GM18502 (cell line): Measurements from ENCODE around the gene EFNB1.

Experiments used
- ATAC-seq: cut with Tn5 transposase; IDR thresholded peaks from one replicate; pipeline ENCODE4 v1.9.1; 2021; ENCODE audit warnings: mild to moderate bottlenecking; ENCODE audit not compliant: unreplicated experiment, poor library complexity

Gene EFNB1

DNA sequence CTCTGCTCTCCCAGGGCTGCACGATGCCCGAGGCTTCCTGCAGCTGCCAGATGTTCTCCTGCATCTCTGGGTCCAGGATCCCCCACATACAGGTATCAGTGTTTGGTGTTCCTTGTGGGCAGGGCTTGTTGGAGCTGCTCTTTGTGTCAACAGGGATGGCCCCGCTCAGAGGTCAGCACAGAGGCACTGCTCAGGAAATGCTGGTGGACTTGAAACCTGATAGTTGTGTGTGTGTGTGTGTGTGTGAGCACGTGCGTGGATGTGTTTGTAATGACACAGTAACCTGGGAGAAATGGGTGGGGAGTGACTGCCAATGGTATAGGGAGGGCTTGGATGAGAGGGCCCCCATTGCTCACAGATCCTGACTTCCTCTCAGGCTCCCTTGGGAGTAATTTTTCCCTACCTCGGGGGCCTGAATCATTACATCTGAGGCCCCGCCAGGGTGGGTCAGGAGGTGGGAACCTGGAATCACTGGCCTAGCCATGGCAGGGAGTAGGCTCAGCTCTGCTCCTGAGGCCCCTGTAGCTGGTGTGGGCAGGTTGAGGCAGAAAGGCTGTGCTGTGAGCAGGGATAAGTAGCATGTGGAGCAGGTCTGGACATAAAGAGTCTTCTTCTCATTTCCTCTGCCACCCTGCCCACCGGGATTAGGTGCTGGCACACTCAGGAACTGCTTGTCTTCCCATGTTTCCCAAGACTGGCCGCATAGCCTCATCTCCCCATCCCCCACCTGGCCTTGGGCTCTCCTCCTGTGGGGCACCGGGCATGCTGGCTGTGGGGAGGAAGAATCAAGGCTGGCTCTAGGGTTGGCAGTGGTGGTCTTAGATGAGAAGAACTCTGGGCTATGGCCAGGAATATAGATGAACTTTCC lies 2.5 kb upstream of the EFNB1 start:
- no peak for ATAC-seq

DNA sequence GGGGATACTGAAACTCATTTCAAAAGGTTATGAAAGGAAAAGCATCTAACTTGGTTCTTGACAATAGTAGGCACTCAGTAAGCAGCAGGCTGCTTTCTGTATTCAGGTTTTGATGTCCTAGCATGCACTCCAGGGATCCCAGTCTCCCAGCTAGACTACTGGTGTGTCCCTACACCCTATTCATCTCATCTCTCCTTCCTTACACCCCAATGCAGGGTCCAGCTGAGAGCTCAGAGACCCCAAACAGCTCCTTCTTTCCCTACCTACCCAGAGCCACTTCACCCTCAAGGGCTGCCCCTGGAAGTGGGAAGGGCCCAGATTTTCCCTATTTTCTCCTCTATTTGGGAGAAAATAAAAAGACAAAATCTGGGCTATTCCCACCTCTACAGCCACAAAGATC lies 1.6 kb upstream of the EFNB1 start:
- no peak for ATAC-seq

DNA sequence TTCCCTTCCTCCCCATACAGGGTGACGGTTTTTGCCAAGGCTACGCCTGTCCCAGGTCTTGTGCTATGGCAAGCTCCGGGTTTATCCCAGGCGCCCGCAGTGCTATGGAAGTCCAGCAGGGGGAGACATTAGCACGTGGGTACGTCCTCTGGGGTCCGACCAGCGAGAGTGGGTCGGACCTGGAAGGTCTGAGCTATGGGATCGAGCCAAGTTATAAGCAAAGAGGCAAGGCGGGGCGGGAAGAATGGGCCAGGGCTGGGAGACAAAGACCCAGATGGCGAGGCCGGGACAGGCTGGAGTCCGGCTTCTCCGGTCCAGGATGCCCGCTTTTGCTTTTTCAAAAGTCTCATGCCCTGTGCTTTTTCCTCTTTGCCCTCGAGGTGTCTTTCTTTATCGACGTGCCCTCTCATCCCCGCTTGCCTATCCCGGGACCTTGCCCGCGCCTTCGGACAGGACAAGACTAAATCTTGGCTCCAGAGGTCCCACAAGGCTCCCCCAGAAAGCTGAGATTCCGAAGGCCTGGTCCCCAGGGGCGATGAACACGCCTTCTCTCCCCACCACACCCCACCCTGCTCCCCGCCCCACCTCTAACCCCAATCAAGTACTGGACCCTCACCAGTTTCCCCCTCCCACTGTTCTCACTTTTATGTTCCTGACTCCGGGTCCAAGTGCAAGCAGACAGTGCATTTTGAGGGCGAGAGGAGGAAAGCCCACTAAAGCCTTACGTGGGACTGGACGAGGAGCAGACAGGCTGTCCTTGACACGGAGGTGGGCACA lies 785 bp upstream of the EFNB1 start:
- ATAC-seq, result peak; percentile 34

DNA sequence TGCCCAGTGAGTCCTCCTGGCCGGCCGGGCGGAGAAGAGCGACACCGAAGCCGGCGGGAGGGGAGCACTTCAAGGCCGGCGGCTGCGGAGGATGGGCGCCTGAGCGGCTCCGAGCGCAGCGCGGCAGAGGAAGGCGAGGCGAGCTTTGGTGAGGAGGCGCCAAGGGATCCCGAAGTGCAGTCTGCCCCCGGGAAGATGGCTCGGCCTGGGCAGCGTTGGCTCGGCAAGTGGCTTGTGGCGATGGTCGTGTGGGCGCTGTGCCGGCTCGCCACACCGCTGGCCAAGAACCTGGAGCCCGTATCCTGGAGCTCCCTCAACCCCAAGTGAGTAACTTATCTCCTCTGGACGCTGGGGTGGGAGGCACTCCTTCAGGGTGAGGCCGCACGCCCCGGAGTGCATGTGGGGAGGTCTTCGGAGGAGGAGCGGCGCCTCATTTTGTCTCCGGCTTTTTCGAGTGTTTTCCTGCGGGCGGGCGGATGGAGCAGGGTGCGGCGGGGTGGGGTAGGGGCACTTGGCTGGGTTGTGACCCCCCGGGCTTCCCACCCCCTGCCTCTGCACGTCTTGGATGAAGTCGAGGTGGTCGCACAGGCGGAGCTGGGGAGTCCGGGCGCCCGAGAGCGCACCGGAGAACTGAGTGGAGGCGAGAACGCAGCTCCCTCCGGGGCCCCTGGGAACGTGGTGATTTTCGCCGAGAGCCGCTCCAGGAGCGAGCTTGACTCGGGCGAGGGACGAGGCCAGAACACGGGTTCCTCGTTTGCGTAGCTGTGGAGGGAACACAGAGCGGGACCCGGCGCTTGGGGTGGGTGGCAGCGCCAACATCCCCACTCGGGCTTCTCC lies 979 bp downstream of the EFNB1 start:
- ATAC-seq, result no peak

DNA sequence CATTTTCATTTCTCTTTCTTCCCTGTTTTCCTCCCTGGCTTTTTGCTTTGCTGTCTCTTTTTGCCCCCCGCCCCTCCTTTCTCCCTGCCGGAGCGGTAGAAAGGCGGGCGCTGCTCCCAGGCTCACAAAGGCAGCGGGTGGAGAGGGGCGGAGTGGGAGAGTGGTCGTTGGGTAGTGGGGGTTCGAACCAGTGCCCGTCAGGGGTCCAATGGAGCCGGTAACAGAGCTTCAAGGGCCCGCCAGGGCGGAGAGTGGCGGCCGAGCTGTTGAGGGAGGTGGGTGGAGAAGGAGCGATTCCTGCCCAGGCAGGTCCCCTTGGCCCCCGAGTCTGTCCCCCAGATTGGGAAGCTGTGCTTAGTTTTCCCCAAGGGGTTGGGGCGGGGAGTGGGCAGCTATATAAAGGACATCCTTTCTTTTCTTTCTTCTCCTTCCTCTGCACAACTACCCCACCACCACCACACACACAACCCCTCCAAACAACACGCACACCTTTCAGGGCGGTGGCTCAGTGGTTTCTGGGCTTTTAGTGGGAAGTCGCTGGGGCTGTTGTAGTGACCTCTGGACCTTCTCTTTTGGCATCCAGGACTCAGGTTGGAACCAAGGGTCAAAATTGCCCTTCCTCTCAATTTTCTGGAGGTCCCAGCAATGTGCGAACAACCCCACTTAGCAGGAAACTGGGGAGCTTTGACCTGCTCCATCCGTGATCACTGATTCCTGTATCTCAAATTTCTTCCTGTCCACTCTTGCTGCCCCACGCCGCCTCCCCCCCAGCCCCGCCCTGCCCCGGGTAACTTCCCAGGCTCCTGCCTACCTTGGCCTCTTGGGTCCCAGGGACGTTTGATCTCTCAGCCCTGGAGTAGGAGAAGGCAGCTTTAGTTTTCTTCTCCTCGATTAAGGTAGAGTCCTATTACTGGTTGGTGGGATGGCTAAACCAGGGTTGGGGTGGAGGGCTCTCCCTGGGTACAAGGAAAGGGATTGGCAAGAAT lies 1.9 kb downstream of the EFNB1 start:
- no peak for ATAC-seq

DNA sequence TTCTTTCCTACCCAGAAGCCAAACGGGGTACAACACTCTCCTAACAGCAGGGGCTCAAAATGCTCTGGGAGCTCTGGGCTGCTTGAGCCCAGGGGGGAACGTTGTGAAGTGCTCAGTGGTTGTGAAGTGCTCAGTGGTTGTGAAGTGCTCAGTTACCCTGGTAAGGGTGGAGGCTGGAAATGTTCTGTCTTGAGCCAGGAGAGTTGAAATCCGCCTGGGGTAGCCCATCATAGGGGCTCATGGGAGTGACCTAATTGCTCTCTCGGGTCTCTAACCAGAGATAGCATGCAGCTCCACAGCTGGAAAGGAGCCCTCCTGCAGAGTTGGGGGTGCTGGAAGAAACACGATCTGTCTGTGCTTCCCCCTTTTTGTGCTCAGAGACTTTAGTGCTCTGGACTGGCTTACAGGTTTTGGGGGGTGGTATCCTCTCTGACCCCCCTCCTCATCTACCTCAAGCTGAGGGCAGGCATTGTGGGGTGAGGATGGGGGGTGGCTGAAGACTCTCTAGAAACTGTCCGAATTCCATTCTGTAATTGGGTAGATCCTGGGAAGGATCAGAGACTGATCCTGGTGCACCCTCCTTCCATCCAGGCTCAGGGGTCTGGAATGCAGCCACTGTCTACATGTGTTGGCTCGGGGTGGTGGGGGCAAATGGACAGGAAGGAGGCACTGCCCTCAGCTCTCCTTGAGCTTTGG lies 2.7 kb downstream of the EFNB1 start:
- ATAC-seq, result no peak

GRCh38 chrX:68832101-68832416 lies 3.2 kb downstream of the EFNB1 start:
- ATAC-seq, result peak; percentile 57

- no peak for ATAC-seq
Measured at GRCh38 chrX:68832516-68833447, 4.0 kb downstream of the EFNB1 start.

DNA sequence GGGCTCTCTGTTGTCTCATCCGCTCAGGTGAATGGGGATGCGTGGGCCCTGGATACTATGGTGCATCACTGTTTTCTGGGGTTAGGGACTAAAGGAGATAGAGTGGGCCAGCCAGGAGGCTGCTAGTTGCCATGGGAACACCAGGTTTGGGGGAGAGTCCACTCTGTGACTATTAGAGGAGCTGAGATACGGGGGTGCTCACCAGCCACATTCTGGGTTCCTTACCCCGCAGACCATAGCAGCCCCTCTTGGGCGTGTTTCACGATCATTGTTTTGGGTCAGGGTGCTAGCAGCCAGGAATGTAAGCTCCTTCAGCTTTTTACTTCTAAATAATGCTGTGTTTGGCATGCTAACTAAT lies 4.6 kb downstream of the EFNB1 start:
- no peak for ATAC-seq

DNA sequence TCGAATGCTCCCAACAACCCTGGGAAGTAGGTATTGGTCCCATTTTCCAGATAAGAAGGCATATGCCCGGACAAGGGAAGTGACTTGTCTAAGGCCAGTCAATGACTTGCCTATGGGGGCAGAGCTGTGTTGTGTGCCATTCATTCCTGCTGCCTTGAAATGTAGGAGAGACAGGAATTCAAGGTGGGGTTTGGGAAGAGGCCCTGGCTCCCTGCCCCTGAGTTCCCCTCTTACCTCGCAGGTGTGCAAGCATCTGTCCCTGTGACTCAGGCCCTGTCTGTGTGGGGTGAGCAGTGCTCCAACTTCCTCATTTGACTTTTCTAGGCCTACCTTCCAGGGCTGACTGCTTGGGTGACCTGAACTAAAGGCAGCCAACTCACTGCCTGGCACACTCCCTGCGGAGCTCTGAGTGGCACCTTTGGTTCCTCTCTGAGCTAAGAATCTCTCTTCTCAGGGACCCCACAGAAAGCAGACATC lies 5.1 kb downstream of the EFNB1 start:
- no peak for ATAC-seq

DNA sequence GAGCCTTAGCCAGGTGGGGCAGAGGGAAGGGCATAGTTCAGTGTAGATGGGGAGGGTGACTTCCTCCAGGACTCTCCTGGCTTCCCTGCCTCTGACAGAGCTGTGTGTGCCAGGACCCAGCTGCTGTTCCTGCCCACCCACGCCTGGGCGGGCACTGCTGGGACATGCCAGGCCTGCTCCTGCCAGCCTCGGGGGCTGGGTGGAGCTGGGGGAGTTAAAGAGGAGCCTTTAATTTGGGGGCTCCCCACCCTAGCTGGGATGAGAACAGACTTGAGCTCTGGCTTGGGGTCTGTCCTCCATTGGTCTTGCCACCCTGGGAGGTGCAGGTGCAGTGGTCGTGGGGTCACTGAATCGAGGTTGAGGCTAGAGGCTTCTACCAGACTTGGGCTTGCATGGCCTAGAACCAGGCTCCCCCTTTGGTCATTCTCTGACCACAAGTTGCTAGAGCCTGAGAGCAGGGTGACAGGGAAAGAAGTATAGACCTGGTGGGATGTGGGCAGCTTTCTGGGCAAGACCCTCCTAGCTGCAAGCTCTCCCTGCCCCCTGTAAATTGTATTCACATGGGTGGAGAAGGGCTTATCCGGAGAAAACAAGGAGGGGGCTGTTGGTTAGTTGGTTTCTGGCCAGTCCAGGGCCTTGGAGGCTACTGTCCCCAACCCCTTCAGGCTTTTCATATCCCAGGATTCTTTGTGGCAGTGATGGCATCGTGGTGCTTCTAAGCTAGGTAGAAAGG lies 5.7 kb downstream of the EFNB1 start:
- no peak for ATAC-seq

DNA sequence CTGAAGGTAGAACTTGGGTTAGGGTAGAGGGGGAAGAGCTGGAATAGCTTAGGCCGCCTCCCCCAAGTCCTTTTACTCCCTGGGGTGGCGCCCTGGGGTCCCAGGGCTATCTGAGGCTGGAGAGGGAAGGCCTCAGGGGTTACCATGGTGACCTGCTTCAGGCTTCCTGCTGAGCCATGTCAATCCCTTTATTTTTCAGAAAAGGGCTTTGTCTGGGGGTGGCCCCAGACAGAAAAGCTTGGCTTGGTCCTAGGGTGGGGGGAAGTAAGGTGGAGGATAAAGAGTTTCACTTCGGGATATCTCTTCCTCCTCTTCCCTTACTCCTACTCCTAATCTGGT lies 6.3 kb downstream of the EFNB1 start:
- ATAC-seq, result no peak

DNA sequence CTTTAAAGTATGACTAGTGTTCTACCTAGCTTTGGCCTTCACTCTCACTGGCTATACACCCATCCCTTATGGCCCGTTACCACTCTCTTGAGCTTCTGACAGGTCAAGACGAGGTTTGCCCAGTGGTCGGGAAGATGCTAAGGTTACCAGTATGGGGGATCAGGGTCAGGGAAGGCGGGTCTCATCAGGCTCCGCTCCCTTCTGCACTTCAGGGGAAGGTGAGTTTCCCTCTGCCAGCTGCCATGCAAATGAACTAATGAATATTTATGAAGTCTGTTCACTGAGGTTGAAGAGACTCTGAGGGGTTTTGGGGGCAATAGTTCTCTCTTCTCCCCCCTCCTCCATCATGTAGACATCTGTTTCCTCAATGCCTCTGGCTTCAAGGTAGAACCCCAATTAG lies 6.6 kb downstream of the EFNB1 start:
- no peak for ATAC-seq

DNA sequence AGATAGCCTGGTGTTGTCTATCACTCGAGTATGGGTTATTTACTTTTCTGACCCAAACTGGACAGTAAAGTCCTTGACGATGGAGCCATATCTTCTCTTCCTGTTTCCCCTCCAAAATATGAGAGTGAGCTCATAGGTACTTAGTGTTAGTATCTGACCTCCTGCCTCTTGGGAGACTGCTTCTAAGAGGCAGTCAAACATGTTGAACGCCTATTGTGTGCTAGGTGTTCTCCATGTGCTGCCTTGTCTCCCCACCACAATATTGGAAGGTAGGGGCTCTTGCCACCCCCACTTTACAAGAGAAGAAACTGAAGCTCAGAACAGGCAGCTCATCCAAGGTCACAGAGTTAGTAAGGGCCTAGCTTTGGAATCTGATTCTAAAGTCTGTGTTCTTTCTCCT lies 8.3 kb downstream of the EFNB1 start:
- ATAC-seq, result no peak

- ATAC-seq, result no peak
Measured at GRCh38 chrX:68838571-68838910, 9.7 kb downstream of the EFNB1 start.

DNA sequence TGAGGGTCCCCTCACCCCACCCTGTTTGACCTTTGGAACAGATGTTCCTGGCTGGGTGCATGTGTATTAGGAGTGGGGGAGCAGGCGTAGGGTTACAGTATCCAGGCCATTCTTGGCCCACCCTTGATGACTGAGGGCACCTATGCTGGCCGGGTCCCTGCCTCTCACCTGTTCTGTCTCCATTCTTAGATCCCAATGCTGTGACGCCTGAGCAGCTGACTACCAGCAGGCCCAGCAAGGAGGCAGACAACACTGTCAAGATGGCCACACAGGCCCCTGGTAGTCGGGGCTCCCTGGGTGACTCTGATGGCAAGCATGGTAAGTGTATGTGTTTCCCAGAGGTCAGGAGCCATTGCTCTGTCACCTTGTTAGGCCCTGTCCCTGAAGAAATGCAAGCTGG lies 10.9 kb downstream of the EFNB1 start:
- ATAC-seq, result no peak

GRCh38 chrX:68840256-68840655 lies 11.4 kb downstream of the EFNB1 start:
- ATAC-seq, result no peak
